Measurements from ENCODE around the gene FGF10.

The FGF10 gene

GRCh38 chr5:44389090-44389822 is at the start of gene FGF10:
TSS of gene FGF10 (minus strand) at chr5:44389420. CDS start at chr5:44388682, 738 bp downstream.
- no peaks in the 10 kb centered on the region for H3K9me3 ChIP-seq (ENCODE audit: control insufficient read depth in 1 of 2, low read length in 2 of 2)
- no peaks in the 10 kb centered on the region for H3K36me3 ChIP-seq (ENCODE audit: control insufficient read depth in 1 of 2, insufficient read depth in 2 of 2, low read length in 2 of 2)
- peak within 1 kb of the TSS; percentile 69 to 82 for H3K4me3 ChIP-seq (ENCODE audit: low read depth in 1 of 2, low read length in 2 of 2)
- peaks cover 0 to 21% of the 10 kb centered on the region in 2 donors for H3K4me1 ChIP-seq (ENCODE audit: control insufficient read depth in 1 of 2, insufficient read depth in 2 of 2, low read length in 2 of 2)
- H3K27ac ChIP-seq (ENCODE audit: low read length) = peak within 1 kb of the TSS; percentile 66
- H3K27me3 ChIP-seq (ENCODE audit: low read depth, low read length) = no peaks in the 10 kb centered on the region

- H3K4me3 ChIP-seq (ENCODE audit: low read depth in 1 of 2, low read length in 2 of 2) = no peak overlapping the region
- H3K4me1 ChIP-seq (ENCODE audit: control insufficient read depth in 1 of 2, insufficient read depth in 2 of 2, low read length in 2 of 2) = no peaks in the 10 kb centered on the region
- no peaks in the 10 kb centered on the region for H3K36me3 ChIP-seq (ENCODE audit: control insufficient read depth in 1 of 2, insufficient read depth in 2 of 2, low read length in 2 of 2)
- no peaks in the 10 kb centered on the region for H3K9me3 ChIP-seq (ENCODE audit: control insufficient read depth in 1 of 2, low read length in 2 of 2)
- H3K27me3 ChIP-seq (ENCODE audit: low read depth, low read length) = no peaks in the 10 kb centered on the region
- no peak overlapping the region for H3K27ac ChIP-seq (ENCODE audit: low read length)
These were observed 37.7 kb upstream of the FGF10 start for GRCh38 chr5:44426944-44427343.

GRCh38 chr5:44412286-44412685 is 23.1 kb upstream of the FGF10 start:
- Histone ChIP-seq H3K27me3 (ENCODE audit: low read depth, low read length) (no peaks in the 10 kb centered on the region), H3K27ac (ENCODE audit: low read length) (no peak overlapping the region), H3K4me3 (ENCODE audit: low read depth in 1 of 2, low read length in 2 of 2) (no peak overlapping the region), H3K9me3 (ENCODE audit: control insufficient read depth in 1 of 2, low read length in 2 of 2) (no peaks in the 10 kb centered on the region), H3K36me3 (ENCODE audit: control insufficient read depth in 1 of 2, insufficient read depth in 2 of 2, low read length in 2 of 2) (no peaks in the 10 kb centered on the region), H3K4me1 (ENCODE audit: control insufficient read depth in 1 of 2, insufficient read depth in 2 of 2, low read length in 2 of 2) (no peaks in the 10 kb centered on the region)

- no peaks in the 10 kb centered on the region for H3K9me3 ChIP-seq (ENCODE audit: control insufficient read depth in 1 of 2, low read length in 2 of 2)
- H3K4me3 ChIP-seq (ENCODE audit: low read depth in 1 of 2, low read length in 2 of 2) = no peak overlapping the region
- no peaks in the 10 kb centered on the region for H3K36me3 ChIP-seq (ENCODE audit: control insufficient read depth in 1 of 2, insufficient read depth in 2 of 2, low read length in 2 of 2)
- no peaks in the 10 kb centered on the region for H3K4me1 ChIP-seq (ENCODE audit: control insufficient read depth in 1 of 2, insufficient read depth in 2 of 2, low read length in 2 of 2)
- H3K27ac ChIP-seq (ENCODE audit: low read length) = no peak overlapping the region
- H3K27me3 ChIP-seq (ENCODE audit: low read depth, low read length) = no peaks in the 10 kb centered on the region
These were observed 12.9 kb upstream of the FGF10 start for GRCh38 chr5:44402084-44402483.

- Histone ChIP-seq H3K27ac (ENCODE audit: low read length) (no peak overlapping the region), H3K36me3 (ENCODE audit: control insufficient read depth in 1 of 2, insufficient read depth in 2 of 2, low read length in 2 of 2) (no peaks in the 10 kb centered on the region), H3K27me3 (ENCODE audit: low read depth, low read length) (no peaks in the 10 kb centered on the region), H3K4me3 (ENCODE audit: low read depth in 1 of 2, low read length in 2 of 2) (no peak overlapping the region), H3K4me1 (ENCODE audit: control insufficient read depth in 1 of 2, insufficient read depth in 2 of 2, low read length in 2 of 2) (no peaks in the 10 kb centered on the region), H3K9me3 (ENCODE audit: control insufficient read depth in 1 of 2, low read length in 2 of 2) (no peaks in the 10 kb centered on the region)
These were observed 12.4 kb upstream of the FGF10 start for GRCh38 chr5:44401611-44402010.

GRCh38 chr5:44398382-44398781 is 9.2 kb upstream of the FGF10 start:
- H3K9me3 ChIP-seq (ENCODE audit: control insufficient read depth in 1 of 2, low read length in 2 of 2) = no peaks in the 10 kb centered on the region
- no peaks in the 10 kb centered on the region for H3K36me3 ChIP-seq (ENCODE audit: control insufficient read depth in 1 of 2, insufficient read depth in 2 of 2, low read length in 2 of 2)
- H3K27ac ChIP-seq (ENCODE audit: low read length) = no peak overlapping the region

GRCh38 chr5:44396312-44396711 is 7.1 kb upstream of the FGF10 start:
- H3K4me1 ChIP-seq (ENCODE audit: control insufficient read depth in 1 of 2, insufficient read depth in 2 of 2, low read length in 2 of 2) = no peaks in the 10 kb centered on the region
- H3K4me3 ChIP-seq (ENCODE audit: low read depth in 1 of 2, low read length in 2 of 2) = no peak overlapping the region
- H3K27ac ChIP-seq (ENCODE audit: low read length) = no peak overlapping the region
- no peaks in the 10 kb centered on the region for H3K27me3 ChIP-seq (ENCODE audit: low read depth, low read length)
- H3K9me3 ChIP-seq (ENCODE audit: control insufficient read depth in 1 of 2, low read length in 2 of 2) = no peaks in the 10 kb centered on the region
- H3K36me3 ChIP-seq (ENCODE audit: control insufficient read depth in 1 of 2, insufficient read depth in 2 of 2, low read length in 2 of 2) = no peaks in the 10 kb centered on the region

More at GRCh38 chr5:44398382-44398781, 9.2 kb upstream of the FGF10 start:
- Histone ChIP-seq H3K27me3 (ENCODE audit: low read depth, low read length) (no peaks in the 10 kb centered on the region), H3K4me1 (ENCODE audit: control insufficient read depth in 1 of 2, insufficient read depth in 2 of 2, low read length in 2 of 2) (no peaks in the 10 kb centered on the region), H3K4me3 (ENCODE audit: low read depth in 1 of 2, low read length in 2 of 2) (no peak overlapping the region)

GRCh38 chr5:44390351-44390750 is 1.1 kb upstream of the FGF10 start:
- Histone ChIP-seq H3K27me3 (ENCODE audit: low read depth, low read length) (no peaks in the 10 kb centered on the region), H3K4me3 (ENCODE audit: low read depth in 1 of 2, low read length in 2 of 2) (peak overlapping the region in 1 of 2 donors; percentile 69), H3K4me1 (ENCODE audit: control insufficient read depth in 1 of 2, insufficient read depth in 2 of 2, low read length in 2 of 2) (peaks cover 0 to 20% of the 10 kb centered on the region in 2 donors), H3K9me3 (ENCODE audit: control insufficient read depth in 1 of 2, low read length in 2 of 2) (no peaks in the 10 kb centered on the region), H3K36me3 (ENCODE audit: control insufficient read depth in 1 of 2, insufficient read depth in 2 of 2, low read length in 2 of 2) (no peaks in the 10 kb centered on the region), H3K27ac (ENCODE audit: low read length) (peak overlapping the region; percentile 16)

GRCh38 chr5:44389823-44390143 is 563 bp upstream of the FGF10 start:
- H3K27me3 ChIP-seq (ENCODE audit: low read depth, low read length) = no peaks in the 10 kb centered on the region
- H3K4me3 ChIP-seq (ENCODE audit: low read depth in 1 of 2, low read length in 2 of 2) = peak overlapping the region; percentile 69 to 82
- H3K27ac ChIP-seq (ENCODE audit: low read length) = no peak overlapping the region
- H3K9me3 ChIP-seq (ENCODE audit: control insufficient read depth in 1 of 2, low read length in 2 of 2) = no peaks in the 10 kb centered on the region
- peaks cover 0 to 21% of the 10 kb centered on the region in 2 donors for H3K4me1 ChIP-seq (ENCODE audit: control insufficient read depth in 1 of 2, insufficient read depth in 2 of 2, low read length in 2 of 2)
- H3K36me3 ChIP-seq (ENCODE audit: control insufficient read depth in 1 of 2, insufficient read depth in 2 of 2, low read length in 2 of 2) = no peaks in the 10 kb centered on the region

- peaks cover 0 to 21% of the 10 kb centered on the region in 2 donors for H3K4me1 ChIP-seq (ENCODE audit: control insufficient read depth in 1 of 2, insufficient read depth in 2 of 2, low read length in 2 of 2)
- peak overlapping the region; percentile 66 for H3K27ac ChIP-seq (ENCODE audit: low read length)
- H3K4me3 ChIP-seq (ENCODE audit: low read depth in 1 of 2, low read length in 2 of 2) = peak overlapping the region; percentile 69 to 82
- no peaks in the 10 kb centered on the region for H3K27me3 ChIP-seq (ENCODE audit: low read depth, low read length)
- no peaks in the 10 kb centered on the region for H3K36me3 ChIP-seq (ENCODE audit: control insufficient read depth in 1 of 2, insufficient read depth in 2 of 2, low read length in 2 of 2)
- H3K9me3 ChIP-seq (ENCODE audit: control insufficient read depth in 1 of 2, low read length in 2 of 2) = no peaks in the 10 kb centered on the region
These were observed 715 bp downstream of the FGF10 start for GRCh38 chr5:44388321-44389089.

- Histone ChIP-seq H3K27ac (ENCODE audit: low read length) (peak overlapping the region; percentile 19), H3K36me3 (ENCODE audit: control insufficient read depth in 1 of 2, insufficient read depth in 2 of 2, low read length in 2 of 2) (no peaks in the 10 kb centered on the region), H3K4me3 (ENCODE audit: low read depth in 1 of 2, low read length in 2 of 2) (peak overlapping the region; percentile 69 to 82), H3K27me3 (ENCODE audit: low read depth, low read length) (no peaks in the 10 kb centered on the region), H3K9me3 (ENCODE audit: control insufficient read depth in 1 of 2, low read length in 2 of 2) (no peaks in the 10 kb centered on the region), H3K4me1 (ENCODE audit: control insufficient read depth in 1 of 2, insufficient read depth in 2 of 2, low read length in 2 of 2) (peaks cover 0 to 21% of the 10 kb centered on the region in 2 donors)
These were observed 1.3 kb downstream of the FGF10 start for GRCh38 chr5:44387921-44388320.

Data from muscle layer of duodenum (tissue), 2 donors.